DMS114 treated with DMSO at 0.1 percent for 48 hours (cell line): ENCODE measurements around the gene SMIM28.
"Not testable (repeated sequence)": the region's sequence is repeated elsewhere in the genome, so short reads cannot be mapped to it uniquely, and the experiment has no call there.

Experiments
- DNase-seq: peaks from one replicate; lab custom pipeline; 2025; ENCODE audit not compliant: unreplicated experiment; lab: John Stamatoyannopoulos, UW

SMIM28 gene

GRCh38 chr6:138404666-138405337 lies 27.1 kb downstream of the SMIM28 start:
- DNase-seq: no peak

GRCh38 chr6:138405816-138406413 lies 28.2 kb downstream of the SMIM28 start:
- no peak for DNase-seq

- DNase-seq: no peak
Observed at GRCh38 chr6:138406443-138406842, 28.7 kb downstream of the SMIM28 start.

GRCh38 chr6:138410048-138410735 lies 32.5 kb downstream of the SMIM28 start:
- DNase-seq: no peak

GRCh38 chr6:138410972-138411880 lies 33.5 kb downstream of the SMIM28 start:
- DNase-seq: no peak

GRCh38 chr6:138415125-138415524 lies 37.4 kb downstream of the SMIM28 start:
- DNase-seq: no peak

- DNase-seq: no peak
Observed at GRCh38 chr6:138416206-138416605, 38.5 kb downstream of the SMIM28 start.

GRCh38 chr6:138417493-138418117 lies 39.9 kb downstream of the SMIM28 start:
- no peak for DNase-seq

GRCh38 chr6:138418118-138418742 lies 40.5 kb downstream of the SMIM28 start:
- no peak for DNase-seq

- DNase-seq: no peak
Observed at GRCh38 chr6:138419766-138420165, 42.1 kb downstream of the SMIM28 start.

GRCh38 chr6:138420356-138420755 lies 42.7 kb downstream of the SMIM28 start:
- DNase-seq: no peak

GRCh38 chr6:138421089-138421488 lies 43.4 kb downstream of the SMIM28 start:
- no peak for DNase-seq

GRCh38 chr6:138421608-138422007 lies 43.9 kb downstream of the SMIM28 start:
- no peak for DNase-seq

GRCh38 chr6:138422861-138423260 lies 45.2 kb downstream of the SMIM28 start:
- DNase-seq: no peak

GRCh38 chr6:138424004-138424904 lies 46.5 kb downstream of the SMIM28 start:
- DNase-seq: no peak

GRCh38 chr6:138425256-138425655 lies 47.6 kb downstream of the SMIM28 start:
- not testable (repeated sequence) for DNase-seq

GRCh38 chr6:138426500-138427123 lies 48.9 kb downstream of the SMIM28 start:
- no peak for DNase-seq

- no peak for DNase-seq
Observed at GRCh38 chr6:138427701-138428100, 50.0 kb downstream of the SMIM28 start.
